ENCODE measurements around the gene ANKRD44.
A peak's percentile ranks its signal among the peaks of the same experiment; 100 is the strongest.

Gene ANKRD44

GRCh38 chr2:197121255-197121654, 189.3 kb downstream of the ANKRD44 start:
- peaks cover 50% of the 10 kb centered on the region for H3K4me1 Mint-ChIP-seq
- H3K27ac Mint-ChIP-seq, result peak overlapping the region in 1 of 2 donors; percentile 70
- H3K4me3 Mint-ChIP-seq, result peak overlapping the region in 1 of 2 donors; percentile 72
- no peaks in the 10 kb centered on the region for H3K9me3 Mint-ChIP-seq
- DNase-seq (no peak), ATAC-seq (peak; percentile 73)
- no peaks in the 10 kb centered on the region for H3K27me3 Mint-ChIP-seq

- Mint-ChIP-seq H3K9me3 (no peaks in the 10 kb centered on the region), H3K4me3 (peak overlapping the region; percentile 36 to 78)
Observed at GRCh38 chr2:197116306-197116879, 194.2 kb downstream of the ANKRD44 start.

GRCh38 chr2:197115325-197115724, 195.3 kb downstream of the ANKRD44 start:
- Mint-ChIP-seq H3K4me3 (peak overlapping the region in 1 of 2 donors; percentile 53), H3K4me1 (peaks cover 36% of the 10 kb centered on the region), H3K27me3 (no peaks in the 10 kb centered on the region), H3K27ac (peak overlapping the region in 1 of 2 donors; percentile 89), H3K9me3 (no peaks in the 10 kb centered on the region)
- ATAC-seq (no peak), DNase-seq (no peak)

More at GRCh38 chr2:197116306-197116879, 194.2 kb downstream of the ANKRD44 start:
- Mint-ChIP-seq H3K27me3 (no peaks in the 10 kb centered on the region), H3K27ac (peak overlapping the region; percentile 0 to 89), H3K4me1 (peaks cover 43% of the 10 kb centered on the region)
- ATAC-seq, result peak; percentile 53
- no peak for DNase-seq

GRCh38 chr2:197113275-197113711, 197.3 kb downstream of the ANKRD44 start:
- H3K4me3 Mint-ChIP-seq, result no peak overlapping the region
- DNase-seq (no peak), ATAC-seq (no peak)

GRCh38 chr2:197109326-197109725, 201.3 kb downstream of the ANKRD44 start:
- Mint-ChIP-seq H3K27me3 (no peaks in the 10 kb centered on the region), H3K27ac (no peak overlapping the region), H3K4me3 (no peak overlapping the region), H3K4me1 (peaks cover 8% of the 10 kb centered on the region), H3K9me3 (no peaks in the 10 kb centered on the region)
- no peak for ATAC-seq
- no peak for DNase-seq

More at GRCh38 chr2:197113275-197113711, 197.3 kb downstream of the ANKRD44 start:
- Mint-ChIP-seq H3K4me1 (peaks cover 38% of the 10 kb centered on the region), H3K27me3 (no peaks in the 10 kb centered on the region), H3K9me3 (no peaks in the 10 kb centered on the region), H3K27ac (no peak overlapping the region)

- DNase-seq, result no peak
Observed at GRCh38 chr2:197108758-197109157, 201.8 kb downstream of the ANKRD44 start.

GRCh38 chr2:197107291-197108269, 203.0 kb downstream of the ANKRD44 start:
- H3K4me1 Mint-ChIP-seq, result peaks cover 7% of the 10 kb centered on the region
- H3K27me3 Mint-ChIP-seq, result no peaks in the 10 kb centered on the region
- peak overlapping the region; percentile 13 to 76 for H3K27ac Mint-ChIP-seq
- no peaks in the 10 kb centered on the region for H3K9me3 Mint-ChIP-seq
- ATAC-seq, result no peak
- DNase-seq, result no peak
- no peak overlapping the region for H3K4me3 Mint-ChIP-seq

More at GRCh38 chr2:197108758-197109157, 201.8 kb downstream of the ANKRD44 start:
- no peaks in the 10 kb centered on the region for H3K27me3 Mint-ChIP-seq
- no peak overlapping the region for H3K4me3 Mint-ChIP-seq
- peak overlapping the region; percentile 46 to 89 for H3K27ac Mint-ChIP-seq
- H3K9me3 Mint-ChIP-seq, result no peaks in the 10 kb centered on the region
- no peak for ATAC-seq
- peaks cover 7% of the 10 kb centered on the region for H3K4me1 Mint-ChIP-seq

GRCh38 chr2:197103363-197103762, 207.2 kb downstream of the ANKRD44 start:
- Mint-ChIP-seq H3K27me3 (no peaks in the 10 kb centered on the region), H3K4me3 (no peak overlapping the region), H3K27ac (peak overlapping the region in 1 of 2 donors; percentile 47), H3K9me3 (no peaks in the 10 kb centered on the region), H3K4me1 (peaks cover 2% of the 10 kb centered on the region)
- ATAC-seq, result no peak
- DNase-seq, result no peak

GRCh38 chr2:197102231-197102630, 208.3 kb downstream of the ANKRD44 start:
- Mint-ChIP-seq H3K27me3 (no peaks in the 10 kb centered on the region), H3K4me3 (no peak overlapping the region), H3K9me3 (no peaks in the 10 kb centered on the region), H3K27ac (peak overlapping the region in 1 of 2 donors; percentile 81), H3K4me1 (peaks cover 5% of the 10 kb centered on the region)
- no peak for ATAC-seq
- no peak for DNase-seq

- Mint-ChIP-seq H3K9me3 (no peaks in the 10 kb centered on the region), H3K27ac (peak overlapping the region in 1 of 2 donors; percentile 64), H3K4me3 (no peak overlapping the region), H3K27me3 (no peaks in the 10 kb centered on the region), H3K4me1 (peaks cover 9% of the 10 kb centered on the region)
- ATAC-seq, result no peak
- DNase-seq, result no peak
Observed at GRCh38 chr2:197101519-197101918, 209.1 kb downstream of the ANKRD44 start.

GRCh38 chr2:197097578-197098366, 212.8 kb downstream of the ANKRD44 start:
- peak overlapping the region in 1 of 2 donors; percentile 3 for H3K27ac Mint-ChIP-seq
- H3K4me3 Mint-ChIP-seq, result no peak overlapping the region
- no peak for ATAC-seq

GRCh38 chr2:197096649-197097048, 213.9 kb downstream of the ANKRD44 start:
- Mint-ChIP-seq H3K4me1 (peaks cover 15% of the 10 kb centered on the region), H3K27ac (no peak overlapping the region), H3K4me3 (no peak overlapping the region), H3K9me3 (no peaks in the 10 kb centered on the region), H3K27me3 (no peaks in the 10 kb centered on the region)
- ATAC-seq (no peak), DNase-seq (no peak)

More at GRCh38 chr2:197097578-197098366, 212.8 kb downstream of the ANKRD44 start:
- Mint-ChIP-seq H3K9me3 (no peaks in the 10 kb centered on the region), H3K27me3 (no peaks in the 10 kb centered on the region), H3K4me1 (peaks cover 15% of the 10 kb centered on the region)
- no peak for DNase-seq

GRCh38 chr2:197092431-197092830, 218.1 kb downstream of the ANKRD44 start:
- no peak for DNase-seq
- no peak for ATAC-seq
- no peak overlapping the region for H3K27ac Mint-ChIP-seq
- H3K27me3 Mint-ChIP-seq, result no peaks in the 10 kb centered on the region
- peaks cover 28% of the 10 kb centered on the region for H3K4me1 Mint-ChIP-seq
- no peak overlapping the region for H3K4me3 Mint-ChIP-seq
- H3K9me3 Mint-ChIP-seq, result no peaks in the 10 kb centered on the region

GRCh38 chr2:197090742-197091367, 219.7 kb downstream of the ANKRD44 start:
- H3K4me1 Mint-ChIP-seq, result peaks cover 21% of the 10 kb centered on the region
- no peaks in the 10 kb centered on the region for H3K9me3 Mint-ChIP-seq
- H3K4me3 Mint-ChIP-seq, result no peak overlapping the region
- H3K27ac Mint-ChIP-seq, result peak overlapping the region; percentile 63 to 91
- H3K27me3 Mint-ChIP-seq, result no peaks in the 10 kb centered on the region
- no peak for DNase-seq
- ATAC-seq, result no peak

GRCh38 chr2:197089655-197090054, 220.9 kb downstream of the ANKRD44 start:
- ATAC-seq (no peak), DNase-seq (no peak)

More at GRCh38 chr2:197089655-197090054, 220.9 kb downstream of the ANKRD44 start:
- no peak overlapping the region for H3K4me3 Mint-ChIP-seq
- H3K4me1 Mint-ChIP-seq, result peaks cover 16% of the 10 kb centered on the region
- H3K9me3 Mint-ChIP-seq, result no peaks in the 10 kb centered on the region
- H3K27me3 Mint-ChIP-seq, result no peaks in the 10 kb centered on the region
- H3K27ac Mint-ChIP-seq, result no peak overlapping the region
